HG02943 (cell line): ENCODE results near the gene CEP162.
"Not testable (repeated sequence)": the region's sequence is repeated elsewhere in the genome, so short reads cannot be mapped to it uniquely, and the experiment has no call there.

Experiments
- ATAC-seq: cut with Tn5 transposase; IDR thresholded peaks from one replicate; pipeline ENCODE4 v1.9.1; 2021; ENCODE audit warnings: mild to moderate bottlenecking, low read depth, moderate library complexity; ENCODE audit not compliant: unreplicated experiment

Gene CEP162

GRCh38 chr6:84095156-84095555, 132.3 kb downstream of the CEP162 start:
- no peak for ATAC-seq

- no peak for ATAC-seq
Measured at GRCh38 chr6:84093441-84094435, 133.7 kb downstream of the CEP162 start.

DNA sequence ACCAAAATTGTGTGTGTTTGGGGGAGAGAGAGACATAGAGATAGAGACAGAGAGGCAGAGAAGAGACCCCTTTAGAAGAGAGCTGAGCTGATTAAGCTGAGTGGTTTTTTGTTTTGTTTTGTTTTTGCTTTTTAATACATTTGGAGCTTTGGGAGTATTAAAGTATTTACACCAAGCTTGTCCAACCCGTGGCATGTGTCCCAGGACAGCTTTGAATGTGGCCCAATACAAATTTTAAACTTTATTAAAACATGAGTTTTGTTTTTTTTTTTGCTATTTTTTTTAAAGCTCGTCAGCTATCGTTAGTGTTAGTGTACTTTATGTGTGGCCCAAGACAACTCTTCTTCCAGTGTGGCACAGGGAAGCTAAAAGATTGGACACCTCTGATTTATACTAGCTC, 137.9 kb downstream of the CEP162 start:
- no peak for ATAC-seq

- no peak for ATAC-seq
Measured at GRCh38 chr6:84089081-84089480, 138.4 kb downstream of the CEP162 start.

DNA sequence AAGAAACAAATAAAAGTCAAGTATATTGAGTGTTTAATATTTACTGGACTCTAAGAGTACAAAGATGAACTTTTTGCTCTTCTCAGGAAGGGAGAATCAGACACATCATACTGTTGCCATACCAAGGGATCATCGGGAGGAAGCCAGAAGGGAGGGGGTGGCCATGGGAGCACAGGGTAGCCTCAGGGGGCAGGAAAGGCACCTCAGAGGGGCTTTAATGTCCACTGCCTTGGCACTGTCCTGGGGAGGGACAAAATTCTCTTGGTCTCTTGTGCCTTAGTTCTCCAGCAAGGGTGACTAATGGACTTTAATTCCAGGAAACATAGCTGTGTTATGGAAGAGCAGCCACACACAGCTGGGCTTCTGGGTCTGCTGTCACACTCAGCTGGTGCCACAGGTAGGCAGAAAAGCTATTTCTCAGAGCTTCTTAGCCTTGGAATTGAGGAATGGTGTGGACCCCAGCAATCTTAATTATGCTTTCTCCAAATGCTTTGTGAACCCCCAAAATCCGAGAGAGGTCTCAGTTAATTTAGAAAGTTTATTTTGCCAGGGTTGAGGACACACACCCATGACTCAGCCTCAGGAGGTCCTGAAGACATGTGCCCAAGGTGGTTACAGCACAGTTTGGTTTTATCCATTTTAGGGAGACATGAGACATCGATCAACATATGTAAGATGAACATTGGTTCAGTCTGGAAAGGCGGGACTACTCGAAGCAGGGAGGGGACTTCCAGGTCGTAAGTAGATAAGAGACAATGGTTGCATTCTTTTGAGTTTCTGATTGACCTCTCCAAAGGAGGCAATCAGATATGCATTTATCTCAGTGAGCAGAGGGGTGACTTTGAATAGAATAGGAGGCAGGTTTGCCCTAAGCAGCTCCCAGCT, 140.7 kb downstream of the CEP162 start:
- no peak for ATAC-seq

GRCh38 chr6:84086056-84086455, 141.4 kb downstream of the CEP162 start:
- ATAC-seq: no peak

- ATAC-seq: not testable (repeated sequence)
Measured at GRCh38 chr6:84084705-84085104, 142.7 kb downstream of the CEP162 start.

- ATAC-seq: no peak
Measured at GRCh38 chr6:84082689-84083265, 144.7 kb downstream of the CEP162 start.

DNA sequence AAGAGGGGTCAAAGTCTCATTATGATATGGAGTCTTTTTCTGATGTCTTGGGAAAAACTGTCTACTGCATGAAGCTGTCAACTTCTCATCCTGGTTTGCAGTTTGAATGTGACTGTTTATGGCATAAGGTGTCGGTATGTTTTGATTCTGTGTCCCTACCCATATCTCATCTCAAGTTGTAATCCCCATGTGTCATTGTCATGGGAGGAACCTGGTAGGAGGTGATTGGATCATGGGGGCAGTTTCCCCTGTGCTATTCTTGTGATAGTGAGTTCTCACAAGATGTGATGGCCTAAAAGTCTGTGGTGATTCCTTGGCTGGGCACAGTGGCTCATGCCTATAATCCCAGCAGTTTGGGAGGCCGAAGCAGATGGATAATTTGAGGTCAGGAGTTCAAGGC, 146.2 kb downstream of the CEP162 start:
- no peak for ATAC-seq

DNA sequence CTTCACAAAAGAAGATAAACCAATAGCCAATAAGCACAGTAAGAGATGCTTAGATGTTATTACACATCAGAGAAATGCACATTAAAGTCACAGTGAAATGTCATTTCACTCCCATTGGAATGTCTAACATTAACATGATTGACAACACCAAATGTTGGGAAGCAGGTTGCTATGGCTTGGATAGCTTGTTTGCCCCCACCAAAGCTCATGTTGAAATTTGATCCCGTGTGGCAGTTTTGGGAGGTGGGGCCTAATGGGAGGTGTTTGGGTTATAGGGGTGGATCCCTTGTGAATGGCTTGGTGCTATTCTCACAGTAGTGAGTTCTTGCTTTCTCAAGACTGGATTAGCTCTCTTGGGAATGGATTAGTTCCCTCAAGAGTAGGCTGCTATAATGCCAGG, 149.1 kb downstream of the CEP162 start:
- ATAC-seq: no peak

DNA sequence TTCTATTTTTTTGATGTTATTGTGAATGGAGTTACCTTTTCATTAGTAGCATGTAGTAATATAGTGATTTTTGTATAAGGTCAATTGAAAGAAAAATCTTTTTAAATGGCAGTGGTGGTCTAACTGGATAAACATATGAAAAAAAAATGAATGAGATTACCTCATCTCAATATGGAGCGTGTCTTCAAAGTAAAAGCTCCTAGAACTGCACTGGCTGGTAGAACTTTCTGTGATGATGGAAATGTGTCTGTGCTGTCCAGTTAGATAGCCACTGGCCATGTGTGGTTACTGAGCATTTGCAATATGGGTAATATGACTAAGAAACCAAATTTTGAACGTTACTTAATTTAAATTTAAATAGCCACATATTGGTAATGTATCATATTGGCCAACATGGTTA, 149.8 kb downstream of the CEP162 start:
- no peak for ATAC-seq

DNA sequence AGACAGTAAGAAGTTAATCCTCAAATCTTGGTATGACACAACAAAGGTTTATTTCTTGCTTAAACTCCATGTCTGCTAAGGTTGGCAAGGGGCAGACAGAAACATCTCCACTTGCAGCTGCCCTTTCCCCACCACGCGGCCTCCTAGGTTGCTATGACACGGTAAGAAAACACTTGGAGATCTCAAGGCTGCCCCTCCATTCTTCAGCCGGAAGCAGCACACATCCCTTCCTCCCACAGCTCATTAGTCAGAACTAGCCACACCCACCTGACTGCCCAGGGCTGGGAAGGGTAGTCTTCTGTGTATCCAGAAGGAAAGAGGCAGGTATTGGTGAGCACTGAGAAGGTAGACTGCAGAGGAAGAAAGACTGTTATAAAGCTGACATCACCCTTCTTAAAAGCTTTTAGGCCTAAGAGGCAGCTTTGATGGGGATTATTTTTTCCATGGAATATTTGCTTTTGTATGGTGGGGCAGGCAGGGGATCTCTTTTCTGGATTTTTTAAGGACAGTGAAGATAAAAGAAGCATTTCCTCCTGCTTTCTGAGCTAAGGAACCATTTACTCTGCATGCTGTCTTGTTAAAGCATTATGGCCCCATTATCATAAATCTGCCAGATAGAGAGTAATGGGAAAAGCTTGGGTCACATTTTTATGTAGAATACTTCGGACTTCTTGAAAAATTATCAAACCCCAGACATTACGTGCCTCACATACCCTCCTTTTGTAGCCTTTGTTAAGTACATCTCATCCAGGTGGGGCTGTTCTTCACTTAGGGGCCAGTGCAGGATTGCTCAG, 152.3 kb downstream of the CEP162 start:
- ATAC-seq: no peak
